ENCODE measurements around the gene GABRA1. TPM values are rescaled to one million over a fixed set of nuclear protein-coding genes. Genes with fewer than 3 reads are reported as not detected.
A peak's percentile ranks its signal among the peaks of the same experiment; 100 is the strongest.

Gene GABRA1
- total RNA-seq, 4 donors from 2014 or later: not detected

GRCh38 chr5:161850491-161850890 lies 2.6 kb downstream of the GABRA1 start:
- Histone ChIP-seq H3K4me3 (replicated peaks in 1 of 3) (no peak overlapping the region), H3K4me1 (no peaks in the 10 kb centered on the region), H3K36me3 (no peaks in the 10 kb centered on the region), H3K27me3 (no peaks in the 10 kb centered on the region), H3K9me3 (no peaks in the 10 kb centered on the region), H3K27ac (no peak overlapping the region)
- intact Hi-C loops (cut with DNase I): no loop called here
- DNase-seq: no peak
- WGBS, 2 donors: 72 to 73% methylated on average over 3 of the region's 3 CpGs
- TF ChIP-seq, protein P1, sequence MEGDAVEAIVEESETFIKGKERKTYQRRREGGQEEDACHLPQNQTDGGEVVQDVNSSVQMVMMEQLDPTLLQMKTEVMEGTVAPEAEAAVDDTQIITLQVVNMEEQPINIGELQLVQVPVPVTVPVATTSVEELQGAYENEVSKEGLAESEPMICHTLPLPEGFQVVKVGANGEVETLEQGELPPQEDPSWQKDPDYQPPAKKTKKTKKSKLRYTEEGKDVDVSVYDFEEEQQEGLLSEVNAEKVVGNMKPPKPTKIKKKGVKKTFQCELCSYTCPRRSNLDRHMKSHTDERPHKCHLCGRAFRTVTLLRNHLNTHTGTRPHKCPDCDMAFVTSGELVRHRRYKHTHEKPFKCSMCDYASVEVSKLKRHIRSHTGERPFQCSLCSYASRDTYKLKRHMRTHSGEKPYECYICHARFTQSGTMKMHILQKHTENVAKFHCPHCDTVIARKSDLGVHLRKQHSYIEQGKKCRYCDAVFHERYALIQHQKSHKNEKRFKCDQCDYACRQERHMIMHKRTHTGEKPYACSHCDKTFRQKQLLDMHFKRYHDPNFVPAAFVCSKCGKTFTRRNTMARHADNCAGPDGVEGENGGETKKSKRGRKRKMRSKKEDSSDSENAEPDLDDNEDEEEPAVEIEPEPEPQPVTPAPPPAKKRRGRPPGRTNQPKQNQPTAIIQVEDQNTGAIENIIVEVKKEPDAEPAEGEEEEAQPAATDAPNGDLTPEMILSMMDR (IDR thresholded peaks at IDR 0.05): no peak
- TF ChIP-seq POLR2A (IDR thresholded peaks at IDR 0.05): no peak

GRCh38 chr5:161851691-161852299 lies 3.9 kb downstream of the GABRA1 start:
- DNase-seq: no peak
- TF ChIP-seq, protein P1 (IDR thresholded peaks at IDR 0.05): peak in 1 of 6 experiments; percentile 8
- TF ChIP-seq POLR2A (IDR thresholded peaks at IDR 0.05): no peak
- Histone ChIP-seq H3K36me3 (no peaks in the 10 kb centered on the region), H3K27ac (no peak overlapping the region), H3K4me1 (no peaks in the 10 kb centered on the region), H3K27me3 (no peaks in the 10 kb centered on the region), H3K9me3 (no peaks in the 10 kb centered on the region), H3K4me3 (replicated peaks in 1 of 3) (no peak overlapping the region)
- intact Hi-C loops (cut with DNase I): no loop called here
- WGBS, 2 donors: 53 to 55% methylated on average over 2 of the region's 2 CpGs

- Histone ChIP-seq H3K27ac (no peak overlapping the region), H3K36me3 (no peaks in the 10 kb centered on the region), H3K27me3 (no peaks in the 10 kb centered on the region), H3K9me3 (no peaks in the 10 kb centered on the region), H3K4me1 (no peaks in the 10 kb centered on the region), H3K4me3 (replicated peaks in 1 of 3) (no peak overlapping the region)
- intact Hi-C loops (cut with DNase I): no loop called here
- WGBS, 2 donors: 49 to 55% methylated on average over 1 of the region's 1 CpG
- TF ChIP-seq, protein P1 (IDR thresholded peaks at IDR 0.05): no peak
- TF ChIP-seq POLR2A (IDR thresholded peaks at IDR 0.05): no peak
- DNase-seq: no peak
Observed at GRCh38 chr5:161857358-161857757, 9.4 kb downstream of the GABRA1 start.

DNA sequence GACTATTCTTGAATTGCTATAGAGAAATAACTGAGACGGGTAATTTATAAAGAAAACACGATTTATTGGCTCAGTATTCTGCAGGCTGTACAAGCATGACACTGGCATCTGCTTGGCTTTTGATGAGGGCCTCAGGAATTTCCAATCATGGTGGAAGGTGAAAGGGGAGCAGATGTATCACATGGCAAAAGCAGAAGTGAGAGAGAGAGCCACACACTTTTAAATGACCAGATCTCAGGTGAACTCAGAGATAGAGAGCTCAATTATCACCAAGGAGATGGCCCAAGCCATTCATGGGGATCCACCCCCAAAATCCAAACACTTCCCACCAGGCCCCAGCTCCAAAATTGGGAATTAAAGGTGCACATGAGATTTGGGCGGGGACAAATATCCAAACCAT lies 15.3 kb downstream of the GABRA1 start:
- no peak overlapping the region for H3K4me3 ChIP-seq (replicated peaks in 1 of 3)
- H3K27ac ChIP-seq: no peak overlapping the region
- 84 to 85% methylated on average over 3 of the region's 3 CpGs for WGBS, 2 donors
- TF ChIP-seq, protein P1 (IDR thresholded peaks at IDR 0.05): no peak
- no peak for TF ChIP-seq POLR2A (IDR thresholded peaks at IDR 0.05)
- no peak for DNase-seq
- no peaks in the 10 kb centered on the region for H3K27me3 ChIP-seq
- H3K9me3 ChIP-seq: no peaks in the 10 kb centered on the region
- intact Hi-C loops (cut with DNase I): no loop called here
- no peaks in the 10 kb centered on the region for H3K36me3 ChIP-seq
- no peaks in the 10 kb centered on the region for H3K4me1 ChIP-seq

DNA sequence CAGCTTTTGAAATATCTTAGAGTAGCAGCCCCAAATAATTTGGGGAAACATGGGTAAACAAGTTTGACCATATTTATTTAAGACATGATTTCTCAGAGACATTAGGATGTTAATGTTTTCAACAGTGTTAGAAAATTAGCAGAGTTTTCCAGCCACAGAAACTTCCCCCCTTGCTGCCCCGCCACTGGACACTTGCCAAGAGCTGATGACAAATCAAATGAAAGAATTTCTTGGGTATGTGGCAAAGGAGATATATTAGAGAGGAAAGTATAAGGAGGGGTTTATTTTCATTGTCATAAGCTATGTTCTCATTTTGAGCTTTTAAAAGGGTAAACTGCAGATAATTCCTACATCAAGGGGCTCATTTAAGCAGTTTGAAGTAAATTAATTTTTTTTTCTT lies 15.9 kb downstream of the GABRA1 start:
- Histone ChIP-seq H3K4me1 (no peaks in the 10 kb centered on the region), H3K36me3 (no peaks in the 10 kb centered on the region), H3K4me3 (replicated peaks in 1 of 3) (no peak overlapping the region), H3K27ac (no peak overlapping the region), H3K27me3 (no peaks in the 10 kb centered on the region), H3K9me3 (no peaks in the 10 kb centered on the region)
- intact Hi-C loops (cut with DNase I): no loop called here
- DNase-seq: no peak
- WGBS, 2 donors: 50 to 57% methylated on average over 1 of the region's 1 CpG
- no peak for TF ChIP-seq POLR2A (IDR thresholded peaks at IDR 0.05)
- TF ChIP-seq, protein P1 (IDR thresholded peaks at IDR 0.05): no peak
